Prostate gland (tissue), 2 donors: ENCODE measurements around the gene NCOA7. TPM values are rescaled to one million over a fixed set of nuclear protein-coding genes. Genes with fewer than 3 reads are reported as not detected.

ENCODE experiments used
- DNase-seq: peaks from one replicate; pipeline ENCODE4 v3.0.0-alpha.2; 2019; ENCODE audit warnings: low spot score
- H3K27ac ChIP-seq, 2 donors: fragments of 200-600 bp; sonication (generic); 2 replicates each; pipeline ENCODE4 v1.5.1; 2017 to 2019
- H3K27me3 ChIP-seq: fragments of 200-600 bp; sonication (generic); replicated peaks from 2 replicates; pipeline ENCODE4 v1.5.1; 2019; ENCODE audit not compliant: insufficient read depth
- H3K36me3 ChIP-seq, 2 donors: fragments of 200-600 bp; sonication (generic); 1 replicate in 1 of 2; 2 replicates in 1 of 2; pipeline versions ENCODE4 v1.5.1 to v1.8.1; 2017 to 2019
- H3K4me1 ChIP-seq: fragments of 200-600 bp; sonication (generic); replicated peaks from 2 replicates; pipeline ENCODE4 v1.5.1; 2019
- H3K4me3 ChIP-seq, 2 donors: fragments of 200-600 bp; sonication (generic); 2 replicates each; pipeline ENCODE4 v1.5.1; 2017 to 2019
- H3K9me3 ChIP-seq: fragments of 200-600 bp; sonication (generic); 2 replicates; pipeline ENCODE4 v1.5.1; 2017
- CTCF ChIP-seq, 4 experiments: fragments of 200-600 bp in 2 of 4; fragments of 450-650 bp in 2 of 4; sonication (generic) in 2 of 4; IDR thresholded peaks; 1 replicate in 3 of 4; 2 replicates in 1 of 4; pipeline ENCODE4 v1.5.1; 2016 to 2019; ENCODE audit warnings: antibody characterized with exemption in 4 of 4, mild to moderate bottlenecking in 2 of 4, moderate library complexity in 2 of 4
- POLR2A ChIP-seq: fragments of 450-650 bp; IDR thresholded peaks from one replicate; pipeline ENCODE4 v1.6.1; 2016; ENCODE audit warnings: antibody characterized with exemption, mild to moderate bottlenecking
- POLR2AphosphoS5 ChIP-seq: sonication (generic); formaldehyde crosslinking; IDR thresholded peaks from one replicate; pipeline ENCODE4 v1.6.1; 2017; ENCODE audit warnings: antibody characterized with exemption
- WGBS: methylation state at CpG from one replicate; pipeline ENCODE4 v1.1.5; 2018; 5-methylcytosine and 5-hydroxymethylcytosine counted together
- intact Hi-C: fragments of 100-400 bp; cut with DNase I; formaldehyde crosslinking; loops from one replicate; pipeline ENCODE4 v1.14.2; 2022
- total RNA-seq, 2 donors: library from RNA; depleted of rRNA; stranded (reverse); fragments of >200 nt; gene quantifications; one replicate each; pipeline ENCODE4 v1.1.0, GENCODE V29; 2016

Gene NCOA7
- total RNA-seq, 2 donors from 2014 or later: 15.5 to 15.6 TPM

- no peaks in the 10 kb centered on the region for H3K9me3 ChIP-seq
- H3K4me3 ChIP-seq: no peak overlapping the region
- TF ChIP-seq POLR2A (no peak), POLR2AphosphoS5 (no peak), CTCF (IDR thresholded peaks at IDR 0.05) (no peak)
- no peaks in the 10 kb centered on the region for H3K36me3 ChIP-seq
- intact Hi-C loops: no loop called here
- no peak overlapping the region for H3K27ac ChIP-seq
- DNase-seq: no peak
- WGBS: 70% methylated on average over 3 of the region's 3 CpGs
- H3K4me1 ChIP-seq: no peaks in the 10 kb centered on the region
- H3K27me3 ChIP-seq: no peaks in the 10 kb centered on the region
These were observed 59.6 kb downstream of the NCOA7 start for GRCh38 chr6:125850361-125850760.

GRCh38 chr6:125852587-125852986 lies 61.8 kb downstream of the NCOA7 start:
- no peaks in the 10 kb centered on the region for H3K9me3 ChIP-seq
- H3K36me3 ChIP-seq: no peaks in the 10 kb centered on the region
- TF ChIP-seq POLR2AphosphoS5 (no peak), CTCF (IDR thresholded peaks at IDR 0.05) (no peak), POLR2A (no peak)
- no peak overlapping the region for H3K27ac ChIP-seq
- intact Hi-C loops: no loop called here
- H3K4me3 ChIP-seq: no peak overlapping the region
- no peaks in the 10 kb centered on the region for H3K4me1 ChIP-seq
- H3K27me3 ChIP-seq: no peaks in the 10 kb centered on the region
- no peak for DNase-seq
- 98% methylated on average over 2 of the region's 2 CpGs for WGBS

GRCh38 chr6:125853168-125853567 lies 62.4 kb downstream of the NCOA7 start:
- no peak for DNase-seq
- Histone ChIP-seq H3K36me3 (no peaks in the 10 kb centered on the region), H3K27me3 (no peaks in the 10 kb centered on the region), H3K27ac (no peak overlapping the region), H3K4me3 (no peak overlapping the region), H3K4me1 (no peaks in the 10 kb centered on the region), H3K9me3 (no peaks in the 10 kb centered on the region)
- 76% methylated on average over 1 of the region's 1 CpG for WGBS
- no peak for TF ChIP-seq POLR2AphosphoS5
- TF ChIP-seq POLR2A: no peak
- no peak for TF ChIP-seq CTCF (IDR thresholded peaks at IDR 0.05)
- intact Hi-C loops: no loop called here

- H3K36me3 ChIP-seq: no peaks in the 10 kb centered on the region
- no peaks in the 10 kb centered on the region for H3K27me3 ChIP-seq
- whole genome bisulfite sequencing: 86% methylated on average over 1 of the region's 1 CpG
- H3K9me3 ChIP-seq: no peaks in the 10 kb centered on the region
- no peak overlapping the region for H3K4me3 ChIP-seq
- TF ChIP-seq POLR2AphosphoS5 (no peak), CTCF (IDR thresholded peaks at IDR 0.05) (no peak), POLR2A (no peak)
- no peak for DNase-seq
- intact Hi-C loops: no loop called here
- no peaks in the 10 kb centered on the region for H3K4me1 ChIP-seq
- H3K27ac ChIP-seq: no peak overlapping the region
These were observed 63.0 kb downstream of the NCOA7 start for GRCh38 chr6:125853756-125854155.

GRCh38 chr6:125854355-125854754 lies 63.6 kb downstream of the NCOA7 start:
- Histone ChIP-seq H3K9me3 (no peaks in the 10 kb centered on the region), H3K36me3 (no peaks in the 10 kb centered on the region), H3K4me3 (no peak overlapping the region), H3K4me1 (no peaks in the 10 kb centered on the region), H3K27me3 (no peaks in the 10 kb centered on the region), H3K27ac (no peak overlapping the region)
- no peak for DNase-seq
- intact Hi-C loops: no loop called here
- TF ChIP-seq POLR2AphosphoS5 (no peak), POLR2A (no peak), CTCF (IDR thresholded peaks at IDR 0.05) (no peak)
